ENCODE results near the gene FBXO41.

GRCh38 chr2:73210019-73210418 lies 74.3 kb downstream of the FBXO41 start:
- TF ChIP-seq POLR2A (IDR thresholded peaks at IDR 0.05; ENCODE audit: low read depth, low read length) (no peak), POLR2AphosphoS5 (IDR thresholded peaks at IDR 0.05; ENCODE audit: low read depth, low read length) (no peak), TAF1 (IDR thresholded peaks at IDR 0.05; ENCODE audit: low read depth, low read length) (no peak), SPI1 (IDR thresholded peaks at IDR 0.05; ENCODE audit: low read depth, low read length) (no peak), POU2F2 (IDR thresholded peaks at IDR 0.05; ENCODE audit: low read depth, low read length) (no peak)

All from GM12891 (cell line).